ENCODE measurements around the gene GRPR. TPM values are rescaled to one million over a fixed set of nuclear protein-coding genes. Genes with fewer than 3 reads are reported as not detected.
"Not testable (repeated sequence)": the region's sequence is repeated elsewhere in the genome, so short reads cannot be mapped to it uniquely, and the experiment has no call there.

GRPR gene
- total RNA-seq, 1 donor from 2014 or later, result 0.27 TPM

GRCh38 chrX:16140983-16141382, 17.6 kb downstream of the GRPR start:
- Histone ChIP-seq H3K27ac (no peak overlapping the region), H3K27me3 (ENCODE audit: low read depth) (no peaks in the 10 kb centered on the region), H3K4me1 (no peaks in the 10 kb centered on the region), H3K9me3 (no peaks in the 10 kb centered on the region), H3K4me3 (no peak overlapping the region), H3K36me3 (no peaks in the 10 kb centered on the region)
- TF ChIP-seq CTCF (IDR thresholded peaks at IDR 0.05), result no peak
- intact Hi-C loops (cut with DNase I), result no loop called here
- DNase-seq (no peak), ATAC-seq (no peak)

DNA sequence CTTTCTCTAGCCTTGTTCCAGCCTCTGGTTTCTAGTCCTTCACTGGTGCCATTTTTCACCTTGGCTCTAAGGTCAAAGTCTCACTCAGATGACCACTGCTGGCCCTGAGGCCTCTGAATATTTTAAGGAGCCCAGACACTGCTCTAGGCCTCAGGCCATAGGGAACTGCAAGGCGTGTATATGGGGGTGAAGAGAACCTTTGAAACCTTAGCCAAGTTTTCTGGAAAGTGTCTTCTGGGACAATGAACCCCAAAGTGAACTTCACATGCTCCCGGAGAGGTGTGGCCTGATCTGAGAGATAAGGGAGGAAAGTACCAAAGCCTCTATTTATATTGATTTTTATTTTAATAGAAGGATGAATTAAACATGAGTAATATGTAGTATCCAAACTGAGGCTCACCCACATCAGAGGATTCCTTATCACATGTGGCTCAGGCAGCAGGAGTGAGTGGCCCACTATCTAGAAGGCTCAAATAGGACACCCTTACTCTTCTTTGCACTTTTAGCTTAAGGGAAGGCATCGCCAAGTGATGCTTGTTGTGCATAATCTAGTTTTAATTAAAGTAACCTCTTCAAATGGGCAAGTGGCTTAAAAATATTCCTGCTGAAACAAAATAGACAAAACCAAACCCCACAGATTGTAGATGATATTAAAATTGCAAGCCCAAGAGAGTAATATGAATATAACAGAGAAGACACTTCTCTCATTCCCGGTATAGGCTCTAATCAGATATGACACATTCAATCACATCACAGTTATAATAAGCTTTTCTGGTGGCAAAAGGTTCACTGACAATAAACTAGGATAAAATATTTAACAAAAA, 18.3 kb downstream of the GRPR start:
- intact Hi-C loops (cut with DNase I), result no loop called here

GRCh38 chrX:16142246-16142558, 18.8 kb downstream of the GRPR start:
- ATAC-seq, result no peak
- no peaks in the 10 kb centered on the region for H3K9me3 ChIP-seq
- no peak for TF ChIP-seq CTCF (IDR thresholded peaks at IDR 0.05)
- H3K27me3 ChIP-seq (ENCODE audit: low read depth), result no peaks in the 10 kb centered on the region
- H3K27ac ChIP-seq, result no peak overlapping the region
- no peaks in the 10 kb centered on the region for H3K36me3 ChIP-seq
- DNase-seq, result no peak
- intact Hi-C loops (cut with DNase I), result no loop called here
- no peaks in the 10 kb centered on the region for H3K4me1 ChIP-seq
- no peak overlapping the region for H3K4me3 ChIP-seq

More for the DNA sequence above, 18.3 kb downstream of the GRPR start:
- Histone ChIP-seq H3K27ac (no peak overlapping the region), H3K4me3 (no peak overlapping the region), H3K4me1 (no peaks in the 10 kb centered on the region), H3K9me3 (no peaks in the 10 kb centered on the region), H3K27me3 (ENCODE audit: low read depth) (no peaks in the 10 kb centered on the region), H3K36me3 (no peaks in the 10 kb centered on the region)
- TF ChIP-seq CTCF (IDR thresholded peaks at IDR 0.05), result no peak
- DNase-seq (no peak), ATAC-seq (no peak)

DNA sequence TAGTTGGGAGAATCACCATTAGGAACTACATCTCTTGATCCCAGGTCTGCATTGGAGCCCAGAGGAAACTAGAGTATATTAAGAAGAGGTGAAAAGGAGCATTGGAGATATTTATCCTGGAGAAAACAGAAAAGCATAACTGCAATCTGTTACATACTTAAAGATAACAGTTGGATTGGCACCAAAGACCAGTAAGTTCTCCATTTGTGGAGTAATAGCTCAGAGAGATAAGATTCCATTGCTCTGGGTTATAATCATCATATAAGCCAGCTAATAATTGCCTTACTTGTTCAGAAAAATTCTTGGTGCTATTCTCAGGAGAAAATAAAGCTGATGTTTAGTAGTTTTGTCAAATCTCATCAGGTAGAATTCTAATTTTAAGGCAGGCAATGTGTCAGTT, 20.6 kb downstream of the GRPR start:
- no peak overlapping the region for H3K27ac ChIP-seq
- no peaks in the 10 kb centered on the region for H3K4me1 ChIP-seq
- TF ChIP-seq CTCF (IDR thresholded peaks at IDR 0.05), result no peak
- intact Hi-C loops (cut with DNase I), result no loop called here
- ATAC-seq (no peak), DNase-seq (no peak)
- H3K4me3 ChIP-seq, result no peak overlapping the region
- no peaks in the 10 kb centered on the region for H3K36me3 ChIP-seq
- H3K9me3 ChIP-seq, result no peaks in the 10 kb centered on the region
- no peaks in the 10 kb centered on the region for H3K27me3 ChIP-seq (ENCODE audit: low read depth)

GRCh38 chrX:16144420-16144819, 21.1 kb downstream of the GRPR start:
- H3K4me1 ChIP-seq, result no peaks in the 10 kb centered on the region
- no peak for TF ChIP-seq CTCF (IDR thresholded peaks at IDR 0.05)
- ATAC-seq (no peak), DNase-seq (no peak)
- H3K27me3 ChIP-seq (ENCODE audit: low read depth), result no peaks in the 10 kb centered on the region
- no peaks in the 10 kb centered on the region for H3K36me3 ChIP-seq
- no peaks in the 10 kb centered on the region for H3K9me3 ChIP-seq
- intact Hi-C loops (cut with DNase I), result no loop called here
- H3K4me3 ChIP-seq, result no peak overlapping the region
- H3K27ac ChIP-seq, result no peak overlapping the region

GRCh38 chrX:16145093-16145492, 21.7 kb downstream of the GRPR start:
- H3K36me3 ChIP-seq; intact Hi-C loops (cut with DNase I); H3K27me3 ChIP-seq (ENCODE audit: low read depth); H3K9me3 ChIP-seq; H3K4me3 ChIP-seq; H3K27ac ChIP-seq; ATAC-seq; DNase-seq; H3K4me1 ChIP-seq: not testable (repeated sequence)
